H1 (cell line): Measurements from ENCODE around the gene DNAJB6. TPM values are rescaled to one million over a fixed set of nuclear protein-coding genes. Genes with fewer than 3 reads are reported as not detected.

Experiments used
- CTCF ChIA-PET: fragments of 300-600 bp; sonication (Branson Sonifier 250); formaldehyde crosslinking; loops from one replicate; lab custom pipeline; 2021; ENCODE audit not compliant: partially characterized antibody; lab: Charles Lee
- POLR2A ChIA-PET: fragments of 300-600 bp; sonication (Branson Sonifier 250); formaldehyde crosslinking; loops from one replicate; lab custom pipeline; 2021; ENCODE audit warnings: inconsistent platforms; ENCODE audit not compliant: partially characterized antibody; lab: Charles Lee
- DNase-seq, 2 experiments: peaks; one replicate each; pipeline versions ENCODE4 v3.0.0 to v3.0.0-alpha.2; 2010 to 2022; ENCODE audit warnings: low spot score in 2 of 2, low read depth in 1 of 2, mixed read lengths in 1 of 2
- FAIRE-seq: peaks from 2 replicates; lab custom pipeline; 2011; peaks lifted over from hg19 to GRCh38; lab: Jason Lieb, UNC
- H2AFZ ChIP-seq: 2 replicates; pipeline ENCODE4 v1.8.1; 2012; ENCODE audit warnings: low read length, inconsistent platforms
- H2AK5ac ChIP-seq: 2 replicates; pipeline ENCODE4 v1.6.1; 2013; ENCODE audit warnings: low read depth, low read length
- H2BK120ac ChIP-seq: replicated peaks from 2 replicates; pipeline ENCODE3; 2013; ENCODE audit warnings: low read depth, low read length, inconsistent platforms
- H2BK12ac ChIP-seq: 2 replicates; pipeline ENCODE4 v1.6.1; 2013; ENCODE audit warnings: low read depth, low read length
- H2BK15ac ChIP-seq: 2 replicates; pipeline ENCODE4 v1.6.1; 2013; ENCODE audit warnings: low read length
- H2BK20ac ChIP-seq: 2 replicates; pipeline ENCODE4 v1.6.1; 2013; ENCODE audit warnings: low read length
- H2BK5ac ChIP-seq: 2 replicates; pipeline ENCODE4 v1.6.1; 2013; ENCODE audit warnings: low read depth, low read length
- H3K14ac ChIP-seq: 2 replicates; pipeline ENCODE4 v1.6.1; 2013; ENCODE audit warnings: inconsistent platforms; ENCODE audit not compliant: insufficient read length
- H3K18ac ChIP-seq: 2 replicates; pipeline ENCODE4 v1.6.1; 2013; ENCODE audit warnings: low read length; ENCODE audit errors: extremely low read depth
- H3K23ac ChIP-seq: 2 replicates; pipeline ENCODE4 v1.6.1; 2013; ENCODE audit warnings: inconsistent platforms; ENCODE audit not compliant: insufficient read length
- H3K23me2 ChIP-seq: 2 replicates; pipeline ENCODE4 v1.6.1; 2013; ENCODE audit warnings: low read depth, low read length
- H3K27ac ChIP-seq: 2 replicates; pipeline ENCODE4 v1.6.1; 2011; ENCODE audit warnings: low read depth, low read length, inconsistent platforms
- H3K27me3 ChIP-seq, 4 experiments: replicated peaks in 1 of 4; 1 replicate in 1 of 4; 2 replicates in 3 of 4; pipeline versions ENCODE4 v1.6.1 to v1.8.1; 2011 to 2013; ENCODE audit warnings: low read length in 3 of 4, mild to moderate bottlenecking in 3 of 4, inconsistent platforms in 2 of 4, mixed read lengths in 2 of 4, moderate library complexity in 1 of 4; ENCODE audit not compliant: control insufficient read depth in 3 of 4, insufficient read depth in 3 of 4; ENCODE audit errors: extremely low read depth in 1 of 4
- H3K36me3 ChIP-seq, 4 experiments: 2 replicates each; pipeline versions ENCODE4 v1.6.1 to v1.8.1; 2011 to 2013; ENCODE audit warnings: mild to moderate bottlenecking in 4 of 4, low read length in 3 of 4, moderate library complexity in 2 of 4, control low read depth in 1 of 4, inconsistent platforms in 1 of 4; ENCODE audit not compliant: insufficient read depth in 4 of 4, control insufficient read depth in 2 of 4
- H3K4ac ChIP-seq: replicated peaks from 2 replicates; pipeline ENCODE3; 2013; ENCODE audit warnings: low read length, low read depth, mixed read lengths, inconsistent platforms; ENCODE audit not compliant: insufficient read length
- H3K4me1 ChIP-seq, 4 experiments: replicated peaks in 1 of 4; 1 replicate in 1 of 4; 2 replicates in 3 of 4; pipeline versions ENCODE4 v1.6.1 to v1.8.1; 2011 to 2013; ENCODE audit warnings: low read length in 3 of 4, inconsistent platforms in 2 of 4, mixed read lengths in 1 of 4; ENCODE audit not compliant: insufficient read depth in 4 of 4, control insufficient read depth in 3 of 4
- H3K4me2 ChIP-seq, 2 experiments: 2 replicates each; pipeline versions ENCODE4 v1.6.1 to v1.8.1; 2011 to 2013; ENCODE audit warnings: low read depth in 2 of 2, low read length in 2 of 2, control low read depth in 1 of 2, inconsistent platforms in 1 of 2, mild to moderate bottlenecking in 1 of 2; ENCODE audit not compliant: insufficient read depth in 1 of 2
- H3K4me3 ChIP-seq, 4 experiments: fragments of 200-600, 300-600 bp in 1 of 4; sonication (generic), shearing (Covaris generic), sonication (Bioruptor Twin) in 1 of 4; 2 replicates each; pipeline versions ENCODE4 v1.5.1 to v1.8.1; 2011 to 2016; ENCODE audit warnings: low read length in 4 of 4, low read depth in 3 of 4, control low read depth in 2 of 4, inconsistent platforms in 2 of 4, mild to moderate bottlenecking in 2 of 4, mixed read lengths in 1 of 4, moderate library complexity in 1 of 4; ENCODE audit not compliant: insufficient read depth in 2 of 4; ENCODE audit errors: extremely low read depth in 1 of 4
- H3K56ac ChIP-seq: replicated peaks from 2 replicates; pipeline ENCODE3; 2013; ENCODE audit warnings: low read depth, mild to moderate bottlenecking, mixed read lengths, low read length, inconsistent platforms; ENCODE audit not compliant: insufficient read length
- H3K79me1 ChIP-seq: 2 replicates; pipeline ENCODE4 v1.6.1; 2013; ENCODE audit warnings: low read depth, low read length, control low read depth
- H3K79me2 ChIP-seq, 2 experiments: 2 replicates each; pipeline versions ENCODE4 v1.6.1 to v1.8.1; 2012 to 2013; ENCODE audit warnings: low read length in 2 of 2, mild to moderate bottlenecking in 2 of 2, inconsistent platforms in 1 of 2; ENCODE audit not compliant: insufficient read depth in 2 of 2, control insufficient read depth in 1 of 2
- H3K9ac ChIP-seq, 4 experiments: replicated peaks in 1 of 4; 1 replicate in 1 of 4; 2 replicates in 3 of 4; pipeline versions ENCODE4 v1.6.1 to v1.8.1; 2011 to 2013; ENCODE audit warnings: low read depth in 3 of 4, low read length in 3 of 4, control low read depth in 2 of 4, mild to moderate bottlenecking in 2 of 4, moderate library complexity in 2 of 4, inconsistent platforms in 1 of 4; ENCODE audit errors: extremely low read depth in 1 of 4
- H3K9me3 ChIP-seq, 2 experiments: 2 replicates each; pipeline versions ENCODE4 v1.6.1 to v1.8.1; 2012 to 2013; ENCODE audit warnings: mild to moderate bottlenecking in 2 of 2, moderate library complexity in 2 of 2, control low read depth in 1 of 2, inconsistent platforms in 1 of 2, low read depth in 1 of 2, low read length in 1 of 2, mixed read lengths in 1 of 2; ENCODE audit not compliant: insufficient read depth in 2 of 2
- H4K20me1 ChIP-seq, 2 experiments: replicated peaks in 1 of 2; 2 replicates each; pipeline versions ENCODE3 to v1.8.1; 2011 to 2013; ENCODE audit warnings: inconsistent platforms in 2 of 2, low read length in 2 of 2, mild to moderate bottlenecking in 1 of 2; ENCODE audit not compliant: insufficient read depth in 2 of 2, control insufficient read depth in 1 of 2
- H4K5ac ChIP-seq: 2 replicates; pipeline ENCODE4 v1.6.1; 2013; ENCODE audit warnings: low read length, low read depth, mixed read lengths, inconsistent platforms; ENCODE audit not compliant: insufficient read length
- H4K8ac ChIP-seq: 2 replicates; pipeline ENCODE4 v1.8.0; 2013; ENCODE audit warnings: mild to moderate bottlenecking, moderate library complexity, low read length, inconsistent platforms; ENCODE audit not compliant: insufficient read depth; ENCODE audit errors: extremely low read depth
- H4K91ac ChIP-seq: replicated peaks from 2 replicates; pipeline ENCODE3; 2013; ENCODE audit warnings: low read length, mixed read lengths, inconsistent platforms; ENCODE audit not compliant: insufficient read length
- BCL11A ChIP-seq, 2 experiments: IDR thresholded peaks; one replicate each; pipeline ENCODE4 v1.6.1; 2011; ENCODE audit warnings: low read depth in 2 of 2, low read length in 2 of 2, mild to moderate bottlenecking in 2 of 2
- CHD1 ChIP-seq: IDR thresholded peaks from 2 replicates; pipeline ENCODE4 v1.6.1; 2012; ENCODE audit warnings: low read depth, low read length, improper control_type of control experiment
- GTF2F1 ChIP-seq: IDR thresholded peaks from 2 replicates; pipeline ENCODE4 v1.6.1; 2012; ENCODE audit warnings: low read depth, low read length, improper control_type of control experiment, borderline replicate concordance
- SAP30 ChIP-seq: fragments of 300-600 bp; sonication (generic); IDR thresholded peaks from 2 replicates; pipeline ENCODE4 v1.7.1; 2012; ENCODE audit warnings: low read length, moderate library complexity, mild to moderate bottlenecking, inconsistent platforms; ENCODE audit not compliant: insufficient read depth, insufficient replicate concordance
- SP1 ChIP-seq: IDR thresholded peaks from 2 replicates; pipeline ENCODE4 v1.6.1; 2011; ENCODE audit warnings: low read depth, low read length
- TCF12 ChIP-seq: IDR thresholded peaks from 2 replicates; pipeline ENCODE4 v1.6.1; 2011; ENCODE audit warnings: low read depth, mild to moderate bottlenecking, low read length
- ZNF274 ChIP-seq: IDR thresholded peaks from 2 replicates; pipeline ENCODE4 v1.7.0; 2012; ENCODE audit warnings: low read length, borderline replicate concordance; ENCODE audit errors: extremely low read depth
- WGBS, 2 experiments: shearing (Covaris generic) in 1 of 2; methylation state at CpG; one replicate each; pipeline versions ENCODE4 v1.1.6 to v1.1.7; 2013 to 2015; ENCODE audit warnings: low lambda C conversion rate in 2 of 2, mixed read lengths in 2 of 2, inconsistent platforms in 1 of 2, low coverage in 1 of 2, missing lambda C conversion rate in 1 of 2; ENCODE audit not compliant: insufficient replicate concordance in 2 of 2, insufficient coverage in 1 of 2, insufficient read length in 1 of 2; ENCODE audit errors: extremely low coverage in 1 of 2, missing lambda C conversion rate in 1 of 2; 5-methylcytosine and 5-hydroxymethylcytosine counted together
- polyA plus RNA-seq, 7 experiments: library from polyadenylated mRNA; depleted of rRNA in 3 of 7; stranded (reverse) in 5 of 7; unstranded in 2 of 7; fragments of >200 nt in 5 of 7; fragments of 200-250 nt in 2 of 7; gene quantifications; 1 replicate in 5 of 7; 2 replicates in 1 of 7; 4 replicates in 1 of 7; pipeline versions ENCODE4 v1.2.1 to v1.2.3, GENCODE V29; 2011 to 2013; ENCODE audit warnings: missing spikeins in 2 of 7, mixed read lengths in 2 of 7
- total RNA-seq: library from RNA; stranded (reverse); fragmentation: NEBNext Ultra II Directional; extraction: Animal tissue kit (Norgen Biotek cat#: 25700); gene quantifications from 2 replicates; pipeline ENCODE4 v1.2.1, GENCODE V29; 2021
- TF ChIP-seq, protein P1 (sequence below), 3 experiments: IDR thresholded peaks; 1 replicate in 2 of 3; 2 replicates in 1 of 3; pipeline versions ENCODE4 v1.5.1 to v1.6.1; 2011; ENCODE audit warnings: low read length in 3 of 3, mild to moderate bottlenecking in 3 of 3, inconsistent platforms in 2 of 3, low read depth in 1 of 3, moderate library complexity in 1 of 3; ENCODE audit not compliant: insufficient read depth in 1 of 3; ENCODE audit errors: control extremely low read depth in 1 of 3
- TF ChIP-seq, protein P2 (sequence below): IDR thresholded peaks from 2 replicates; pipeline ENCODE4 v1.6.1; 2012; ENCODE audit warnings: inconsistent platforms

The DNAJB6 gene
- total and polyA plus RNA-seq, 2 of the 8 experiments (the other 6 are each of a cell fraction or from before 2014, with no cell fraction given), result 166 to 295 TPM

DNA sequence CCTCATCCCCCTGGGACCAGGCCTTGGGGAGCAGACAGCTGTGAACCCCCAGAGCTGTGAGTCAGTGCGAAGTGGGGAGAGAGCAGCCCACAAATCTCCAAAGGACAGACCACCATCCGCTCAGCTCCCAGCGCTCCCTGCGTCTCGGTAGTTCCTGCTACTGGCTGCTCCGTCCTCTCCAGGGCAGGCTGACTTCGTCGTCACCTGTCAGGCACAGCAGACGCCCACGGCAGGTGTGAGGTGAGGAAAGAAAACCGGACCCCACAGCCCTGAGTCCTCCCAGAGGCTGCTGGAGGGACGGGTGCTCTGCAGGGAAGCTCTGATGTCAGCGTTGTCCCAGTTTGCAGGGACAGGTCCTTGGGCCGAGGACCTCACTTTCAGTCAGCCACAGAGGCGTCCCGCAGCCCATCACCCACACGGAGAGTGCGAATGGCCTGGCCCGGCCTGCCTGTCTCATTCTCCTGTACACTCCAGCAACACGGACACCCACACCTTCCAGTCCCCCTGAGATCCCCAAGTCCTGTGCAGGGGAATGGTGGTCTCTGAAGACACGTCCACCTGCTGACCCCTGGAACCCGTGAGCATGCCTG, 95.2 kb downstream of the DNAJB6 start:
- Histone ChIP-seq H3K27ac (no peak overlapping the region), H3K56ac (no peak overlapping the region), H2AK5ac (peak overlapping the region; percentile 25; the same call in 1 of the 2 replicates), H2BK20ac (peak overlapping the region; percentile 75; the same call in 1 of the 2 replicates), H3K79me2 (no peaks in the 10 kb centered on the region), H3K14ac (no peak overlapping the region), H3K4ac (no peak overlapping the region), H3K79me1 (no peaks in the 10 kb centered on the region), H4K20me1 (peaks cover 1 to 7% of the 10 kb centered on the region in 2 experiments), H3K23ac (no peak overlapping the region), H3K4me3 (peak overlapping the region in 1 of 4 experiments; percentile 49; a peak in 1 of 8 replicates), H3K18ac (no peak overlapping the region), H4K5ac (no peak overlapping the region), H3K27me3 (no peaks in the 10 kb centered on the region), H2BK15ac (peak overlapping the region; percentile 90; the same call in 1 of the 2 replicates), H3K4me1 (peaks cover 0 to 11% (median 7%) of the 10 kb centered on the region in 4 experiments; a peak in 6 of 7 replicates), H2BK12ac (peak overlapping the region; percentile 43; the same call in 1 of the 2 replicates), H3K9ac (no peak overlapping the region), H4K91ac (peak overlapping the region; percentile 51), H2BK5ac (0 out of 2 replicates have a peak overlapping the region, but pooled peaks have one; percentile 32), H3K23me2 (peaks cover 9% of the 10 kb centered on the region), H2BK120ac (no peak overlapping the region), H3K9me3 (no peaks in the 10 kb centered on the region; a peak in 1 of 4 replicates), H3K36me3 (no peaks in the 10 kb centered on the region), H2AFZ (no peak overlapping the region), H4K8ac (peak overlapping the region; percentile 4), H3K4me2 (peak overlapping the region; percentile 22 to 57)
- POLR2A ChIA-PET, result interaction anchor here (0.7 to 1.2 kb wide), 4 partner anchors 13 to 48 kb away, joined by 3 to 4 read pairs (median 3); no protein-coding TSS in a partner anchor
- CTCF ChIA-PET, result interaction anchor here (0.6 to 2.4 kb wide), 33 partner anchors 8 to 1850 kb away, joined by 3 to 22 read pairs (median 3); no protein-coding TSS in a partner anchor
- FAIRE-seq, result no peak
- DNase-seq, result peak in 1 of 2 experiments; percentile 61
- 79% methylated on average over 22 of the region's 22 CpGs; no CpG with 5 or more reads in 1 of the 2 experiments for WGBS, 2 experiments
- no peak for TF ChIP-seq SP1
- TF ChIP-seq CHD1, result no peak
- no peak for TF ChIP-seq SAP30
- TF ChIP-seq TCF12, result no peak
- TF ChIP-seq, protein P1, sequence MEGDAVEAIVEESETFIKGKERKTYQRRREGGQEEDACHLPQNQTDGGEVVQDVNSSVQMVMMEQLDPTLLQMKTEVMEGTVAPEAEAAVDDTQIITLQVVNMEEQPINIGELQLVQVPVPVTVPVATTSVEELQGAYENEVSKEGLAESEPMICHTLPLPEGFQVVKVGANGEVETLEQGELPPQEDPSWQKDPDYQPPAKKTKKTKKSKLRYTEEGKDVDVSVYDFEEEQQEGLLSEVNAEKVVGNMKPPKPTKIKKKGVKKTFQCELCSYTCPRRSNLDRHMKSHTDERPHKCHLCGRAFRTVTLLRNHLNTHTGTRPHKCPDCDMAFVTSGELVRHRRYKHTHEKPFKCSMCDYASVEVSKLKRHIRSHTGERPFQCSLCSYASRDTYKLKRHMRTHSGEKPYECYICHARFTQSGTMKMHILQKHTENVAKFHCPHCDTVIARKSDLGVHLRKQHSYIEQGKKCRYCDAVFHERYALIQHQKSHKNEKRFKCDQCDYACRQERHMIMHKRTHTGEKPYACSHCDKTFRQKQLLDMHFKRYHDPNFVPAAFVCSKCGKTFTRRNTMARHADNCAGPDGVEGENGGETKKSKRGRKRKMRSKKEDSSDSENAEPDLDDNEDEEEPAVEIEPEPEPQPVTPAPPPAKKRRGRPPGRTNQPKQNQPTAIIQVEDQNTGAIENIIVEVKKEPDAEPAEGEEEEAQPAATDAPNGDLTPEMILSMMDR (IDR thresholded peaks at IDR 0.05; ENCODE audit: control extremely low read depth in 1 of 3, insufficient read depth in 1 of 3, low read depth in 1 of 3, low read length in 3 of 3), result no peak
- TF ChIP-seq, protein P2, sequence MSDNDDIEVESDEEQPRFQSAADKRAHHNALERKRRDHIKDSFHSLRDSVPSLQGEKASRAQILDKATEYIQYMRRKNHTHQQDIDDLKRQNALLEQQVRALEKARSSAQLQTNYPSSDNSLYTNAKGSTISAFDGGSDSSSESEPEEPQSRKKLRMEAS, result no peak
- no peak for TF ChIP-seq GTF2F1
- no peak for TF ChIP-seq ZNF274
- TF ChIP-seq BCL11A (IDR thresholded peaks at IDR 0.05; ENCODE audit: low read depth in 2 of 2, low read length in 2 of 2), result no peak
